GM23338 (cell line): Measurements from ENCODE around the gene NCOA7. TPM values are rescaled to one million over a fixed set of nuclear protein-coding genes. Genes with fewer than 3 reads are reported as not detected.

ENCODE experiments used
- ATAC-seq: fragments of 200-7000 bp; cut with Tn5 transposase; 3 replicates; pipeline ENCODE4 v1.9.1; 2020
- DNase-seq: peaks from one replicate; pipeline ENCODE4 v3.0.0-alpha.2; 2015; ENCODE audit warnings: low spot score
- H2AFZ ChIP-seq: fragments of 200-600 bp; sonication (generic); 2 replicates; pipeline ENCODE4 v1.8.0; 2016; ENCODE audit warnings: antibody characterized with exemption, mild to moderate bottlenecking, moderate library complexity
- H3F3A ChIP-seq: fragments of 200-600 bp; sonication (generic); replicated peaks from 2 replicates; pipeline ENCODE4 v1.8.0; 2017; ENCODE audit warnings: antibody characterized with exemption, mixed run types, low read depth
- H3K27ac ChIP-seq: fragments of 200-600 bp; sonication (generic); 2 replicates; pipeline ENCODE4 v1.6.1; 2016; ENCODE audit warnings: low read depth
- H3K27me3 ChIP-seq: fragments of 200-600 bp; sonication (generic); 2 replicates; pipeline ENCODE4 v1.8.0; 2016; ENCODE audit warnings: mild to moderate bottlenecking, mixed run types, moderate library complexity; ENCODE audit not compliant: insufficient read depth
- H3K36me3 ChIP-seq: fragments of 200-600 bp; sonication (generic); 2 replicates; pipeline ENCODE4 v1.8.0; 2016; ENCODE audit warnings: mild to moderate bottlenecking; ENCODE audit not compliant: insufficient read depth
- H3K4me1 ChIP-seq: fragments of 200-600 bp; sonication (generic); 2 replicates; pipeline ENCODE4 v1.8.0; 2016; ENCODE audit warnings: mild to moderate bottlenecking, moderate library complexity; ENCODE audit not compliant: insufficient read depth
- H3K4me2 ChIP-seq: fragments of 200-600 bp; sonication (generic); 2 replicates; pipeline ENCODE4 v1.7.1; 2017; ENCODE audit warnings: mixed run types
- H3K4me3 ChIP-seq: fragments of 200-600 bp; sonication (generic); 2 replicates; pipeline ENCODE4 v1.6.1; 2016; ENCODE audit warnings: mixed run types
- H3K79me2 ChIP-seq: fragments of 200-600 bp; sonication (generic); replicated peaks from 2 replicates; pipeline ENCODE4 v1.8.0; 2017; ENCODE audit warnings: mild to moderate bottlenecking; ENCODE audit not compliant: insufficient read depth
- H3K9me2 ChIP-seq: fragments of 200-600 bp; sonication (generic); 2 replicates; pipeline ENCODE4 v1.8.0; 2017; ENCODE audit not compliant: insufficient read depth
- H4K20me1 ChIP-seq: fragments of 200-600 bp; sonication (generic); replicated peaks from 2 replicates; pipeline ENCODE4 v1.8.0; 2017; ENCODE audit warnings: mild to moderate bottlenecking; ENCODE audit not compliant: insufficient read depth
- H3K27ac Mint-ChIP-seq: 2 replicates; pipeline ENCODE4 v1.8.0; 2020; ENCODE audit warnings: inconsistent platforms, mild to moderate bottlenecking, moderate library complexity, mixed read lengths
- H3K27me3 Mint-ChIP-seq: 3 replicates; pipeline ENCODE4 v1.8.0; 2022; ENCODE audit warnings: low read depth, mild to moderate bottlenecking, moderate library complexity, mixed read lengths, inconsistent platforms; ENCODE audit not compliant: insufficient read depth, poor library complexity
- H3K36me3 Mint-ChIP-seq: 3 replicates; pipeline ENCODE4 v1.8.0; 2021; ENCODE audit warnings: low read depth, mild to moderate bottlenecking, inconsistent platforms, moderate library complexity, mixed read lengths
- H3K4me1 Mint-ChIP-seq: 3 replicates; pipeline ENCODE4 v1.8.0; 2020; ENCODE audit warnings: mild to moderate bottlenecking, inconsistent platforms, mixed read lengths
- H3K4me3 Mint-ChIP-seq: 3 replicates; pipeline ENCODE4 v1.8.0; 2021; ENCODE audit warnings: moderate library complexity, mild to moderate bottlenecking, inconsistent platforms, mixed read lengths
- H3K9me3 Mint-ChIP-seq: 3 replicates; pipeline ENCODE4 v1.8.0; 2020; ENCODE audit warnings: moderate library complexity, mild to moderate bottlenecking, inconsistent platforms, mixed read lengths
- EZH2phosphoT487 ChIP-seq: fragments of 200-600 bp; sonication (generic); IDR thresholded peaks from one replicate; pipeline ENCODE4 v1.8.1; 2018; ENCODE audit warnings: antibody characterized with exemption; ENCODE audit not compliant: unreplicated experiment
- JUNB ChIP-seq: IDR thresholded peaks from one replicate; pipeline ENCODE4 v1.6.1; 2016; ENCODE audit warnings: antibody characterized with exemption; ENCODE audit not compliant: unreplicated experiment
- POLR2AphosphoS5 ChIP-seq: IDR thresholded peaks from 2 replicates; pipeline ENCODE4 v1.6.1; 2016; ENCODE audit warnings: antibody characterized with exemption, low read depth
- ZNF331 ChIP-seq: fragments of 250-450 bp; sonication (Bioruptor Pico); IDR thresholded peaks from 2 replicates; pipeline ENCODE4 v1.5.0; 2020; ENCODE audit warnings: low read depth, mild to moderate bottlenecking, moderate library complexity
- ZNF462 ChIP-seq: fragments of 250-450 bp; sonication (Bioruptor Pico); IDR thresholded peaks from 2 replicates; pipeline ENCODE4 v1.5.0; 2020; ENCODE audit warnings: mild to moderate bottlenecking, moderate library complexity
- polyA plus RNA-seq: library from polyadenylated mRNA; unstranded; fragments of >200 nt; fragmentation: Nextera tagmentation; extraction: Ambion mirVana; gene quantifications from 2 replicates; pipeline ENCODE4 v1.2.1, GENCODE V29; 2016
- total RNA-seq: library from RNA; depleted of rRNA; stranded (reverse); fragments of >200 nt; shearing (Covaris generic); gene quantifications from 2 replicates; pipeline ENCODE4 v1.2.3, GENCODE V29; 2014
- TF ChIP-seq, protein P1 (sequence below), 2 experiments: fragments of 200-600 bp in 1 of 2; sonication (generic) in 1 of 2; conservative IDR thresholded peaks; 2 replicates each; pipeline versions ENCODE4 v1.5.1 to v1.6.1; 2016 to 2017; ENCODE audit warnings: antibody characterized with exemption in 2 of 2, low read depth in 2 of 2, mild to moderate bottlenecking in 2 of 2, moderate library complexity in 1 of 2

Gene NCOA7
- total and polyA plus RNA-seq, 2 experiments from 2014 or later = 9.3 to 15.7 TPM

GRCh38 chr6:125832391-125833117, 41.8 kb downstream of the NCOA7 start:
- TF ChIP-seq EZH2phosphoT487 = no peak
- no peak for TF ChIP-seq POLR2AphosphoS5
- TF ChIP-seq ZNF331 (CRISPR knock-in tag) = no peak
- TF ChIP-seq ZNF462 (CRISPR knock-in tag) = no peak
- TF ChIP-seq, protein P1, sequence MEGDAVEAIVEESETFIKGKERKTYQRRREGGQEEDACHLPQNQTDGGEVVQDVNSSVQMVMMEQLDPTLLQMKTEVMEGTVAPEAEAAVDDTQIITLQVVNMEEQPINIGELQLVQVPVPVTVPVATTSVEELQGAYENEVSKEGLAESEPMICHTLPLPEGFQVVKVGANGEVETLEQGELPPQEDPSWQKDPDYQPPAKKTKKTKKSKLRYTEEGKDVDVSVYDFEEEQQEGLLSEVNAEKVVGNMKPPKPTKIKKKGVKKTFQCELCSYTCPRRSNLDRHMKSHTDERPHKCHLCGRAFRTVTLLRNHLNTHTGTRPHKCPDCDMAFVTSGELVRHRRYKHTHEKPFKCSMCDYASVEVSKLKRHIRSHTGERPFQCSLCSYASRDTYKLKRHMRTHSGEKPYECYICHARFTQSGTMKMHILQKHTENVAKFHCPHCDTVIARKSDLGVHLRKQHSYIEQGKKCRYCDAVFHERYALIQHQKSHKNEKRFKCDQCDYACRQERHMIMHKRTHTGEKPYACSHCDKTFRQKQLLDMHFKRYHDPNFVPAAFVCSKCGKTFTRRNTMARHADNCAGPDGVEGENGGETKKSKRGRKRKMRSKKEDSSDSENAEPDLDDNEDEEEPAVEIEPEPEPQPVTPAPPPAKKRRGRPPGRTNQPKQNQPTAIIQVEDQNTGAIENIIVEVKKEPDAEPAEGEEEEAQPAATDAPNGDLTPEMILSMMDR (conservative IDR thresholded peaks at IDR 0.05; ENCODE audit: low read depth in 2 of 2) = no peak
- no peak for TF ChIP-seq JUNB
- peaks cover 18% of the 10 kb centered on the region for H3K4me1 Mint-ChIP-seq
- Histone ChIP-seq H3K4me1 (peaks cover 12% of the 10 kb centered on the region), H3K9me2 (no peaks in the 10 kb centered on the region), H3K79me2 (no peaks in the 10 kb centered on the region), H3K27ac (no peak overlapping the region), H3K36me3 (no peaks in the 10 kb centered on the region), H2AFZ (no peak overlapping the region), H3F3A (no peaks in the 10 kb centered on the region), H4K20me1 (no peaks in the 10 kb centered on the region; the same call in 1 of the 2 replicates), H3K4me3 (no peak overlapping the region), H3K27me3 (no peaks in the 10 kb centered on the region), H3K4me2 (no peak overlapping the region)
- no peak overlapping the region for H3K27ac Mint-ChIP-seq
- DNase-seq = no peak
- H3K9me3 Mint-ChIP-seq = no peaks in the 10 kb centered on the region
- H3K36me3 Mint-ChIP-seq = no peaks in the 10 kb centered on the region
- no peak overlapping the region for H3K4me3 Mint-ChIP-seq
- ATAC-seq = peak; percentile 26; the same call in 1 of the 3 replicates
- no peaks in the 10 kb centered on the region for H3K27me3 Mint-ChIP-seq
